Erythroblast (primary cell): ENCODE results near the gene TRA2A.

Source experiments
- GATA1 ChIP-seq: IDR thresholded peaks from 2 replicates; pipeline ENCODE4 v1.6.1; 2011; ENCODE audit warnings: low read depth, mild to moderate bottlenecking, control low read depth, low read length, moderate library complexity
- POLR2A ChIP-seq: IDR thresholded peaks from 2 replicates; pipeline ENCODE4 v1.6.1; 2011; ENCODE audit warnings: mild to moderate bottlenecking, low read length

DNA sequence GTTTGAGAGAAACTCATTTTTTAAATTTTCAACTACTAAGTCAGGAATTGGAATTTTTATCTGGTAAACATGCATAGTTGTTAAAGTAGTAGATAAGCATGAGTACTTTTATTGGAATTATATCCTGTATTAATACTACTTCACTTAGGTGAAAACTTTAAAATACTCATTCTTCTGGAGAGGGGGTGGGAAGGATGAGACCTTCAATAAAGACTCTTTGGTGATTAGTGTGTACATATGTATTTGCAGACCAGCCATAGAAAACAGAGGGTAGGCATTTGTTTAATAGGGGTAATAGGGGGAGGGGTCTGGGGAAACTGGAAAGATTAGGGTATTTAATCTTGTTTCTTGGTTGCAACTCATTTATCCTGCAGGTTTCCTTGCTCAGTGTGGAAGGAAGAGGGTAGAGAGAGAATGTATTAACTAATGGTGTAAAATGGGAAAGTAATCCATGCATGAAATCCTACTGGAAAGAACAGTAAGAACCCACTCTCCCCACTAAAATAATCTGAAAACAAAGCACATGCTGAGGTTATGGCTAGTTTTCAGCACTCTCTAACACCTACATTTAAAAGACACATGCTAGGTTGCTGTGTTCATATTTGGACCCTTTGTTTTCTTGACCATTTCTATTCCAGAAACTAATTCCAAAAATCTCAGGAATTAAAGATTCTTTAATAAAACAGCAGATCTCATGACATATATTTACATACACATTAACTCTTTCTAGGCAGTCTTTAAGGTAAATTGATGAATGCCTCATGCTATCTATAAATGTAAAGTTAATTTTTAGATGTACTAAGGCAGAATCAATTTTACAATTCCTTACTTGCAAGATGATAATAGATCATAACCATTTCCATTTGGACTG is 55.3 kb downstream of the TRA2A start:
- TF ChIP-seq POLR2A, result no peak
- no peak for TF ChIP-seq GATA1
